Measurements from ENCODE around the gene TRPC1.

GRCh38 chr3:142694225-142694624 lies 29.6 kb upstream of the TRPC1 start:
- TF ChIP-seq CTCF (conservative IDR thresholded peaks at IDR 0.05): no peak
- no peak for TF ChIP-seq EZH2 (IDR thresholded peaks at IDR 0.05; ENCODE audit: low read depth)
